ENCODE measurements around the gene MBD5. TPM values are rescaled to one million over a fixed set of nuclear protein-coding genes. Genes with fewer than 3 reads are reported as not detected.

MBD5 gene
- polyA plus RNA-seq, 1 donor (not counting 4 experiments of a cell fraction or from before 2014, with no cell fraction given), result 20.1 TPM

DNA sequence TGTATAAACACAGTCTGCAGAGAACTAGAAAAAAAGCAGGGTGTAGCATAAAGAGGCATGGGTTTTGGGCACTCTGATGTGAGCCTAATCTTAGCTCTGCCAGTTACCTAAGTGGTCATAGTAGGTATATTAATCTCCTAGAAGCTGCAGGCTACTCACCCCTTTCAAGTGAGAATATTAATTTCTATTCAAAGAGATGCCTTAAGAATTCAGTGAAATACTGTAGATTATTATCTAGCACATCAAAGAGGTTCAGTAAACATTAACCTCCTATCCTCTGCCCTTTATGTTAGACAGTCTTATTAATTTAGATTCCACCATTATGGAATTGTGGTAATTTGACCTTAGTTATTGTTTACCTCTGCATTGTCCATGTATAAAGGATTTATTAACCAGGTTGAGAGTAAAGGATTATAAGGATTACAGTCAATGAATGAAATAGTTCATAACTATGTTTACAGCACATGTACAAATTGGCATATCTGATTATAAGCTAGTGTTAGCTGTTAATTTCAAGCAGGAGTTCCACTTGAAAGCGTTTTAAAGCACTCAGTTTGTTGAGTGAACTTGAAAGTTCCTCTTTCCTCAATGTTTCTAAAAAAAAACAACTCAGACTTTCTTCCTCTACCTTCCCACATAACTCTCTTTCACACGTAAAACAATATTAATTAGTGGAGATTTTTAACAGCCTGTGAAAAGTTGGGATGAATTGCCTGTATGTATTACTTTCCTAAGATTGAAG lies 473.1 kb downstream of the MBD5 start:
- no peak for DNase-seq (ENCODE audit: low read depth, low spot score)
- no peaks in the 10 kb centered on the region for H3K4me1 ChIP-seq (ENCODE audit: control insufficient read depth, extremely low read depth, insufficient read depth, low read length)
- TF ChIP-seq EZH2 (IDR thresholded peaks at IDR 0.05; ENCODE audit: low read length), result no peak
- TF ChIP-seq, protein P1, sequence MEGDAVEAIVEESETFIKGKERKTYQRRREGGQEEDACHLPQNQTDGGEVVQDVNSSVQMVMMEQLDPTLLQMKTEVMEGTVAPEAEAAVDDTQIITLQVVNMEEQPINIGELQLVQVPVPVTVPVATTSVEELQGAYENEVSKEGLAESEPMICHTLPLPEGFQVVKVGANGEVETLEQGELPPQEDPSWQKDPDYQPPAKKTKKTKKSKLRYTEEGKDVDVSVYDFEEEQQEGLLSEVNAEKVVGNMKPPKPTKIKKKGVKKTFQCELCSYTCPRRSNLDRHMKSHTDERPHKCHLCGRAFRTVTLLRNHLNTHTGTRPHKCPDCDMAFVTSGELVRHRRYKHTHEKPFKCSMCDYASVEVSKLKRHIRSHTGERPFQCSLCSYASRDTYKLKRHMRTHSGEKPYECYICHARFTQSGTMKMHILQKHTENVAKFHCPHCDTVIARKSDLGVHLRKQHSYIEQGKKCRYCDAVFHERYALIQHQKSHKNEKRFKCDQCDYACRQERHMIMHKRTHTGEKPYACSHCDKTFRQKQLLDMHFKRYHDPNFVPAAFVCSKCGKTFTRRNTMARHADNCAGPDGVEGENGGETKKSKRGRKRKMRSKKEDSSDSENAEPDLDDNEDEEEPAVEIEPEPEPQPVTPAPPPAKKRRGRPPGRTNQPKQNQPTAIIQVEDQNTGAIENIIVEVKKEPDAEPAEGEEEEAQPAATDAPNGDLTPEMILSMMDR (optimal IDR thresholded peaks at IDR 0.05 in 1 of 3, IDR thresholded peaks at IDR 0.05 in 1 of 3, conservative IDR thresholded peaks at IDR 0.05 in 1 of 3; ENCODE audit: extremely low read depth in 1 of 3, insufficient read depth in 2 of 3, low read length in 3 of 3), result no peak
- H3K79me2 ChIP-seq (ENCODE audit: control insufficient read depth, insufficient read depth, low read length), result no peaks in the 10 kb centered on the region
- no peak for FAIRE-seq
- H2AFZ ChIP-seq (ENCODE audit: control insufficient read depth, low read length), result no peak overlapping the region
- H3K9me1 ChIP-seq (ENCODE audit: control insufficient read depth, extremely low read depth, insufficient read depth, low read length), result no peaks in the 10 kb centered on the region
- H3K27ac ChIP-seq (ENCODE audit: control insufficient read depth, insufficient read depth, low read length), result no peak overlapping the region
- dilution Hi-C loops (cut with MboI; ENCODE audit: extremely low pct_ligation_motif_present, low sequenced_read_pairs), result no loop called here
- H4K20me1 ChIP-seq (ENCODE audit: control insufficient read depth, extremely low read depth, insufficient read depth, low read length), result no peaks in the 10 kb centered on the region
- H3K27me3 ChIP-seq (ENCODE audit: control insufficient read depth, extremely low read depth, insufficient read depth, low read length), result no peaks in the 10 kb centered on the region
- H3K9ac ChIP-seq (ENCODE audit: control insufficient read depth, extremely low read depth, insufficient read depth, low read length), result no peak overlapping the region
- H3K4me3 ChIP-seq (ENCODE audit: control insufficient read depth in 2 of 3, extremely low read depth in 1 of 3, insufficient read depth in 2 of 3, low read depth in 1 of 3, low read length in 3 of 3), result no peak overlapping the region
- H3K9me3 ChIP-seq (ENCODE audit: control insufficient read depth, low read depth, low read length), result no peaks in the 10 kb centered on the region
- peaks cover 0 to 3% of the 10 kb centered on the region in 2 experiments for H3K36me3 ChIP-seq (ENCODE audit: control insufficient read depth in 2 of 2, extremely low read depth in 1 of 2, insufficient read depth in 2 of 2, low read length in 2 of 2)
- H3K4me2 ChIP-seq (ENCODE audit: control insufficient read depth, extremely low read depth, insufficient read depth, low read depth, low read length), result no peak overlapping the region

DNA sequence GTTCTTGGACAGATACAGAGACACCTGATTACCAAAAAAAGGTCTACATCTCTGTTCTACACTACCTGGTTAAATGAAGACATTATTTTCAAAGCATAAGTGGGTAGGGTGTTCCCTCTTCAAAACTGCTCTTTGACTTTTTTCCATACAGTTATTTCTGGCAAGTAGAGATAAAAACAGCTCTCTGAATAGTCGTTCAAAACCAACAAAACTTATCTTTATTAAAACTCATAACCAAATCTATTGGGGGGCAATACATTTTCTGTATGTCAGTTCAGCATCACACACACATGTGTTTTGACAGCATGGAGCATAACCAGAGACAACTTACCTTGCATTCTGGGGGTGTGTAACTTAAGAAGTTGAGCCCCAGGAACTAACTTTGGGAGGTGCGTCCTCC lies 474.7 kb downstream of the MBD5 start:
- Histone ChIP-seq H3K4me2 (ENCODE audit: control insufficient read depth, extremely low read depth, insufficient read depth, low read depth, low read length) (no peak overlapping the region), H3K9me1 (ENCODE audit: control insufficient read depth, extremely low read depth, insufficient read depth, low read length) (no peaks in the 10 kb centered on the region), H3K27ac (ENCODE audit: control insufficient read depth, insufficient read depth, low read length) (no peak overlapping the region), H3K27me3 (ENCODE audit: control insufficient read depth, extremely low read depth, insufficient read depth, low read length) (no peaks in the 10 kb centered on the region), H3K9me3 (ENCODE audit: control insufficient read depth, low read depth, low read length) (no peaks in the 10 kb centered on the region), H2AFZ (ENCODE audit: control insufficient read depth, low read length) (no peak overlapping the region), H3K4me1 (ENCODE audit: control insufficient read depth, extremely low read depth, insufficient read depth, low read length) (no peaks in the 10 kb centered on the region), H3K9ac (ENCODE audit: control insufficient read depth, extremely low read depth, insufficient read depth, low read length) (no peak overlapping the region), H3K36me3 (ENCODE audit: control insufficient read depth in 2 of 2, extremely low read depth in 1 of 2, insufficient read depth in 2 of 2, low read length in 2 of 2) (peaks cover 0 to 2% of the 10 kb centered on the region in 2 experiments), H3K4me3 (ENCODE audit: control insufficient read depth in 2 of 3, extremely low read depth in 1 of 3, insufficient read depth in 2 of 3, low read depth in 1 of 3, low read length in 3 of 3) (no peak overlapping the region), H3K79me2 (ENCODE audit: control insufficient read depth, insufficient read depth, low read length) (no peaks in the 10 kb centered on the region), H4K20me1 (ENCODE audit: control insufficient read depth, extremely low read depth, insufficient read depth, low read length) (no peaks in the 10 kb centered on the region)
- DNase-seq (ENCODE audit: low read depth, low spot score) (no peak), FAIRE-seq (no peak)
- dilution Hi-C loops (cut with MboI; ENCODE audit: extremely low pct_ligation_motif_present, low sequenced_read_pairs), result no loop called here
- TF ChIP-seq EZH2 (IDR thresholded peaks at IDR 0.05; ENCODE audit: low read length), result no peak
- TF ChIP-seq, protein P1 (optimal IDR thresholded peaks at IDR 0.05 in 1 of 3, IDR thresholded peaks at IDR 0.05 in 1 of 3, conservative IDR thresholded peaks at IDR 0.05 in 1 of 3; ENCODE audit: extremely low read depth in 1 of 3, insufficient read depth in 2 of 3, low read length in 3 of 3), result no peak
